Naive B cell (primary cell): ENCODE measurements around the gene ITGB4. TPM values are rescaled to one million over a fixed set of nuclear protein-coding genes. Genes with fewer than 3 reads are reported as not detected.
"Not testable (repeated sequence)": the region's sequence is repeated elsewhere in the genome, so short reads cannot be mapped to it uniquely, and the experiment has no call there.

Experiments used
- ATAC-seq, 2 donors: fragments of 150-1000 bp; cut with Tn5 transposase; 2 replicates each; pipeline ENCODE4 v1.10.0; 2021; ENCODE audit warnings: low read depth in 2 of 2, mild to moderate bottlenecking in 2 of 2, moderate library complexity in 2 of 2
- DNase-seq: peaks from one replicate; pipeline ENCODE4 v3.0.0; 2022
- H3K27ac Mint-ChIP-seq, 6 donors: one replicate each; pipeline ENCODE4 v1.8.0; 2020 to 2022; ENCODE audit warnings: mild to moderate bottlenecking in 6 of 6, mixed read lengths in 6 of 6, moderate library complexity in 5 of 6, inconsistent platforms in 2 of 6
- H3K27me3 Mint-ChIP-seq, 3 donors: one replicate each; pipeline ENCODE4 v1.8.0; 2021 to 2022; ENCODE audit warnings: mixed read lengths in 3 of 3, mild to moderate bottlenecking in 1 of 3
- H3K36me3 Mint-ChIP-seq, 2 donors: one replicate each; pipeline ENCODE4 v1.8.0; 2020 to 2022; ENCODE audit warnings: mixed read lengths in 2 of 2, inconsistent platforms in 1 of 2, mild to moderate bottlenecking in 1 of 2
- H3K4me1 Mint-ChIP-seq, 3 donors: one replicate each; pipeline ENCODE4 v1.8.0; 2020 to 2022; ENCODE audit warnings: mixed read lengths in 3 of 3, inconsistent platforms in 1 of 3, mild to moderate bottlenecking in 1 of 3, moderate library complexity in 1 of 3
- H3K4me3 Mint-ChIP-seq, 8 donors: one replicate each; pipeline ENCODE4 v1.8.0; 2020 to 2022; ENCODE audit warnings: mild to moderate bottlenecking in 8 of 8, mixed read lengths in 8 of 8, moderate library complexity in 8 of 8, inconsistent platforms in 2 of 8
- H3K9me3 Mint-ChIP-seq, 7 donors: one replicate each; pipeline ENCODE4 v1.8.0; 2020 to 2022; ENCODE audit warnings: mixed read lengths in 7 of 7, mild to moderate bottlenecking in 5 of 7, inconsistent platforms in 2 of 7, moderate library complexity in 1 of 7
- polyA plus RNA-seq, 6 donors: library from polyadenylated mRNA; unstranded; fragments of 300-500 nt; fragmentation: Illumina TruSeq; gene quantifications; one replicate each; pipeline ENCODE4 v1.2.3, GENCODE V29; 2021; ENCODE audit warnings: low read depth in 6 of 6

The ITGB4 gene
- polyA plus RNA-seq, 6 donors from 2014 or later = 0.67 to 1.6 (median 1.1) TPM; not detected in 2

- peak overlapping the region in 5 of 6 donors; percentile 56 to 100 (median 93) for H3K27ac Mint-ChIP-seq
- peaks cover 0 to 6% (median 0%) of the 10 kb centered on the region in 7 donors for H3K9me3 Mint-ChIP-seq
- H3K4me1 Mint-ChIP-seq = peaks cover 32 to 44% (median 44%) of the 10 kb centered on the region in 3 donors
- H3K27me3 Mint-ChIP-seq = peaks cover 0 to 5% (median 0%) of the 10 kb centered on the region in 3 donors
- H3K4me3 Mint-ChIP-seq = peak overlapping the region; percentile 60 to 99 (median 95)
- ATAC-seq (no peak), DNase-seq (no peak)
- H3K36me3 Mint-ChIP-seq = peaks cover 19 to 20% of the 10 kb centered on the region in 2 donors
Observed at GRCh38 chr17:75777296-75777922, 56.1 kb downstream of the ITGB4 start.

DNA sequence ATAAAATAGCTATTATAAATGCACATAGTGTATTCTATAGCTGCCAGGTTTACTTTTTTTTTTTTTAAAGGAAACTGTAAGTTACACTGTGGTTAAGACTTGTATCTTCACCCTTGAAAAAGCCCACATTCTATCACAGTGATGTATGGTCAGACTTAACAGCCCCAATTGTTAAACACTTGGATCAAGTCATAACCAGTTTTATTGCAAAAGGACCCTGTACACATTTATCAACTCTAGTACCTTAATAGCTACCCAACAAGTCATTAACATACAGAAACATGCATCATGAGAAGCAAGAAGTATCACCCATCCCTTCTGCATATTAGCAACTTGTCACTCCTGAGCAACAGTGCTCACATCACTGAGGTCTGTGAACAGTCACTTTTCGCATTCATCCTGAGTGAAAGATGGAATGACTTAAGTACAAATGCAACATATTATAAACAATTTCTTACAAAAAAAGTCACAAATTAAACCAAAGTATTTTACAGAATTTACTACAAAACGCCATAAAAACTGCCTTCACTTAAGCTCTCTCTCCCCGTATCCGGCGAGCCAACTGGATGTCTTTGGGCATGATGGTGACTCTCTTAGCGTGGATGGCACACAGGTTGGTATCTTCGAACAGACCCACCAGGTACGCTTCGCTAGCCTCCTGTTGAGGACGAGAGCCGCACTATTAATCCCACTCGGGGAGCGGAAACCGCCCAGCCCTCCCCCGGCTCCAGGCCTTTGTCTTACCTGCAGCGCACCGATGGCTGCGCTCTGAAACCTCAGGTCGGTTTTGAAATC, 57.0 kb downstream of the ITGB4 start:
- not testable (repeated sequence) for ATAC-seq, H3K9me3 Mint-ChIP-seq, H3K27me3 Mint-ChIP-seq, DNase-seq
- Mint-ChIP-seq H3K36me3 (peaks cover 19 to 20% of the 10 kb centered on the region in 2 donors), H3K4me3 (peak overlapping the region; percentile 93 to 99 (median 97)), H3K27ac (peak overlapping the region; percentile 86 to 100 (median 94)), H3K4me1 (peaks cover 38 to 50% (median 49%) of the 10 kb centered on the region in 3 donors)

GRCh38 chr17:75778861-75779249, 57.6 kb downstream of the ITGB4 start:
- Mint-ChIP-seq H3K27ac (peak overlapping the region; percentile 86 to 100 (median 94)), H3K9me3 (peaks cover 0 to 6% (median 2%) of the 10 kb centered on the region in 7 donors), H3K4me3 (peak overlapping the region; percentile 93 to 99 (median 97)), H3K36me3 (peaks cover 19 to 20% of the 10 kb centered on the region in 2 donors), H3K27me3 (peaks cover 0 to 5% (median 0%) of the 10 kb centered on the region in 3 donors), H3K4me1 (peaks cover 38 to 55% (median 53%) of the 10 kb centered on the region in 3 donors)
- no peak for DNase-seq
- ATAC-seq = peak; percentile 11 to 13

GRCh38 chr17:75779250-75779986, 58.2 kb downstream of the ITGB4 start:
- peaks cover 36 to 60% (median 53%) of the 10 kb centered on the region in 3 donors for H3K4me1 Mint-ChIP-seq
- H3K27ac Mint-ChIP-seq = peak overlapping the region; percentile 99 to 100 (median 100)
- DNase-seq (peak; percentile 93), ATAC-seq (peak; percentile 63 to 64)
- H3K4me3 Mint-ChIP-seq = peak overlapping the region; percentile 95 to 99 (median 98)
- peaks cover 0 to 5% (median 0%) of the 10 kb centered on the region in 3 donors for H3K27me3 Mint-ChIP-seq
- H3K36me3 Mint-ChIP-seq = peaks cover 19 to 20% of the 10 kb centered on the region in 2 donors
- H3K9me3 Mint-ChIP-seq = peaks cover 0 to 6% (median 2%) of the 10 kb centered on the region in 7 donors

- H3K27ac Mint-ChIP-seq = peak overlapping the region; percentile 99 to 100 (median 100)
- DNase-seq (no peak), ATAC-seq (no peak)
- H3K4me1 Mint-ChIP-seq = peaks cover 36 to 61% (median 57%) of the 10 kb centered on the region in 3 donors
- peaks cover 0 to 5% (median 0%) of the 10 kb centered on the region in 3 donors for H3K27me3 Mint-ChIP-seq
- peaks cover 19 to 20% of the 10 kb centered on the region in 2 donors for H3K36me3 Mint-ChIP-seq
- H3K9me3 Mint-ChIP-seq = peaks cover 0 to 6% (median 2%) of the 10 kb centered on the region in 7 donors
- H3K4me3 Mint-ChIP-seq = peak overlapping the region in 7 of 8 donors; percentile 95 to 99 (median 97)
Observed at GRCh38 chr17:75779987-75780889, 59.0 kb downstream of the ITGB4 start.

DNA sequence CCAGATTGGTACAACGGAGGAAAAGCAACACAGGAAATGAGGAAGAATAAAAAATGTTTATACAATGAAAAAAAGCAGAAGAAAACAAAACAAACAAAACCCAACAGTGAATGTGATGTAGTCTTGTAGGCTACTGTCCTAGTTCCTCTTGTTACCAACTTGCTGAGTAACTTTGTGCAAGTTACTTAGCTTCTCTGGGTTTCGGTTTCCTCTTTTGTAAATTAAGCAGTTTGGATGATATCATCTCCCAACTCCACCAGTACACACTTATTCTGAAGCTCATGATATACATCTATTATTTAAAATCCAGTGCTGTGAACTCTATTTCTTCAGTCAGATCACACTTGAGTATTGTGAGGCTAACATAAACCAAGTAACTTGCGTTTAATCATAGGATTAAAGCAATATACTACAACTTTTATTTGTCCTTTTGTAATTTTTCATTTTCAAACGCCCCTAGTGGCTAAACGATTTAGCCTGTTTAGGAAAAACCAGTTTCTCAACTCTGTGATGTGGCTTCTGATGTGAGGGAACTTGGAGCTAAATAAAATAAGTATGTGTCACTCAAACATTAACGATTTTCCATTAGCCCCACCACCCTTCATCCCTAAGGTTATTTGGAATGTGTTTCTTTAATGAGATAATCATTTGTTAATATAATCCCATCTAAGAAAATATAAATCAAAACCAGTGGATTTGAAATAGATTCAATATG, 62.0 kb downstream of the ITGB4 start:
- H3K27ac Mint-ChIP-seq = peak overlapping the region; percentile 100

GRCh38 chr17:75783803-75784472, 62.7 kb downstream of the ITGB4 start:
- Mint-ChIP-seq H3K27ac (peak overlapping the region; percentile 100), H3K36me3 (peaks cover 0 to 8% of the 10 kb centered on the region in 2 donors), H3K27me3 (peaks cover 0 to 5% (median 0%) of the 10 kb centered on the region in 3 donors), H3K4me1 (peaks cover 28 to 47% (median 36%) of the 10 kb centered on the region in 3 donors), H3K4me3 (peak overlapping the region; percentile 85 to 98 (median 96)), H3K9me3 (peaks cover 0 to 6% (median 2%) of the 10 kb centered on the region in 7 donors)
- ATAC-seq = no peak
- no peak for DNase-seq

More for the DNA sequence above, 62.0 kb downstream of the ITGB4 start:
- H3K9me3 Mint-ChIP-seq = peaks cover 0 to 6% (median 2%) of the 10 kb centered on the region in 7 donors
- DNase-seq = peak; percentile 71
- H3K36me3 Mint-ChIP-seq = peaks cover 6 to 14% of the 10 kb centered on the region in 2 donors
- H3K4me3 Mint-ChIP-seq = peak overlapping the region; percentile 45 to 98 (median 92)
- H3K4me1 Mint-ChIP-seq = peaks cover 32 to 52% (median 42%) of the 10 kb centered on the region in 3 donors
- peak; percentile 21 for ATAC-seq
- peaks cover 0 to 5% (median 0%) of the 10 kb centered on the region in 3 donors for H3K27me3 Mint-ChIP-seq

DNA sequence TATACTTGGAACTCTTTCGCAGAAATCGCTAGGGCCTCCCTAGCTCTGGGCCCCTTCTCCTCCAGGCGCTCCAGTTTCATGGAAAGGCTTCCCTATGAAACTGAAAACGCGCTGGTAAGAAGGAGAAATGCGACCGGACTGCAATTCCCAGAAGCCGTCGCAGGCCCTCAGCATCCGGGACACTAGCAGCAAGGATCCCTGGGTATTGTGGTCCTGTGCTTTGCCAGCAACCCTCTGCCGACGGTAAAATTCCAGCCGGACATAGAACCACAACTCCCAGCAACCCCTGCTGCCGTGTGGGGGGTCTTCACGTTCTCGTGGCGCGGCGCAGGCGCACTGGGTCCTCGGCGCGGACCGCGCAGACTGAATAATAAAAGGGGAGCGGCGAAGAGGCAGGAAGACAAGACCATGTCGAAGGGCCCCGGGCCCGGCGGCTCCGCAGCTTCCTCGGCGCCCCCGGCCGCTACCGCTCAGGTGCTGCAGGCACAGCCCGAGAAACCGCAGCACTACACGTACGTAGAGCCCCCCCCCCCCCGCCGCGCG, 63.3 kb downstream of the ITGB4 start, which contains the start of gene UNK:
Gene UNK (plus strand): TSS at position 334 of the 543 bp plus-strand sequence. CDS start 75 bp downstream, at position 409.
- H3K9me3 Mint-ChIP-seq = peaks cover 0 to 5% (median 2%) of the 10 kb centered on the region in 7 donors
- H3K4me3 Mint-ChIP-seq = peak within 1 kb of the TSS; percentile 85 to 98 (median 96)

DNA sequence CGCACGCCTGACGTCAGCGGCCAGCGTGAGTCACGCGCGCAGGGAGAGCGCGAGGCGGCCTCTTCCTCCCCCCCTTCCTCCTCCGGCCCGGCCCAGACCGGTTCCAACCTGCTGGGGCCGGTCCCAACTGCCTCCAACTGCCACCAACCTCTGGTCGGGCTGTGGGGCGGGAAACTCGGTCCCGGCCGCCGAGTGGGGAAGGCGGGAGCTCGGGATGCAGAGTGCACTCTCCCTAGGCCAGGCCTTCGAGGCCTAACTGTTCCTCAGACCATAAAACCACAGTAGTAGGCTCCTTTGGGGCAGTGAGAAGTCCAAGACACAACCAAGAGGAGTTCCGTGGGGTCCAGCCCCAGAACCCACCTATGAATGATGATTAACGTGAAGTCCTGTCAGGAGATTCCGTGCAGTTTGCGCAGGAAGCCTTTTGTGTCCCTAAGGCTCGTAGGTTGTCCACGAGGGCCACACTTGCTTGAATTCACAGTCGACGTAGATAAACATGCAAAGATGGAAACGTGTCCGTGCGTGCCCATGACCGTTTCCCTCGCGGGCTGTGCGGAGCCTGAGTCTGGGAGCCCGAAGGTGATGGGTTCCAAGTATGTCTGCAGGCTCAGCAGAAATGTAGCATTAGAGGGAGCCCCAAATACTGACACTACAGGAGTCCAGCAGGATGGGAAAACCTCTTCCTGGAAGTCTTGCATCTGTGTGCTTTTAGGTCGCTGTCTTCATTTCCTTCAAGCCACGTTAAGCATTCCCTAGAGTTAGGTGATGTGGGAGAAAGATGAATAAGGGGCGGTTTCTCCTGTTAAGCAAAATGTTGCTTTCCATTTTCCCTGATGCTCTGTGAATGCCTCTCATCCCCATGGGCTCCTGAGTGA, 64.0 kb downstream of the ITGB4 start:
- Mint-ChIP-seq H3K4me3 (peak overlapping the region; percentile 85 to 98 (median 96)), H3K27me3 (no peaks in the 10 kb centered on the region), H3K27ac (peak overlapping the region; percentile 100), H3K36me3 (no peaks in the 10 kb centered on the region), H3K9me3 (peaks cover 0 to 2% (median 0%) of the 10 kb centered on the region in 7 donors), H3K4me1 (peaks cover 21 to 44% (median 27%) of the 10 kb centered on the region in 3 donors)
- DNase-seq = no peak
- peak; percentile 64 to 67 for ATAC-seq

More for the DNA sequence above, 63.3 kb downstream of the ITGB4 start, which contains the start of gene UNK:
- H3K4me1 Mint-ChIP-seq = peaks cover 27 to 48% (median 33%) of the 10 kb centered on the region in 3 donors
- ATAC-seq (peak; percentile 64 to 65), DNase-seq (peak; percentile 93)
- peak within 1 kb of the TSS; percentile 100 for H3K27ac Mint-ChIP-seq
- H3K27me3 Mint-ChIP-seq = peaks cover 0 to 3% (median 0%) of the 10 kb centered on the region in 3 donors
- peaks cover 0 to 5% of the 10 kb centered on the region in 2 donors for H3K36me3 Mint-ChIP-seq

DNA sequence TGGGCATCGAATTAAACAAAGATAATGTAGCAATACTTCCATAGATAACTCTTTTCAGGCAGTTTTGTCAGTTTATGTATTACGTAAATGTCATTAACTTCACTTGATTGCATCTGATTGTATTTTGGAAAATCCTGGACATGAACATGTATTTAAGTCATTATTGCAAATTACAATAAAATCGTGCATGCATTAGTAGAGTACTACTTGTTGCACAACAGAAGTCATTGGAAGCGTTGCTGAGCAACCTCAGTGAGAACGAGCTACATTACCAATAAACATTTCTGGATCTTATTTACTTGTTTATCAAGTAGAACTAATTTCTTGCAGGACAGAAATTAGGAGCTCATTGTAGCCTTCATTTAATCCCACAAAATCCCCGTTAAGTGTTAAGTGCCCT, 70.0 kb downstream of the ITGB4 start:
- peaks cover 2 to 25% (median 4%) of the 10 kb centered on the region in 3 donors for H3K4me1 Mint-ChIP-seq
- no peaks in the 10 kb centered on the region for H3K27me3 Mint-ChIP-seq
- no peak overlapping the region for H3K27ac Mint-ChIP-seq
- DNase-seq (no peak), ATAC-seq (no peak)
- peaks cover 0 to 3% of the 10 kb centered on the region in 2 donors for H3K36me3 Mint-ChIP-seq
- no peak overlapping the region for H3K4me3 Mint-ChIP-seq
- H3K9me3 Mint-ChIP-seq = no peaks in the 10 kb centered on the region
